Spleen (tissue), 7 donors: ENCODE results near the gene ZC3H6.

Experiments used
- POLR2A ChIP-seq, 3 donors: fragments of 450-650 bp; IDR thresholded peaks; one replicate each; pipeline ENCODE4 v1.5.1; 2017; ENCODE audit warnings: antibody characterized with exemption in 3 of 3, mild to moderate bottlenecking in 1 of 3
- POLR2AphosphoS5 ChIP-seq, 3 donors: sonication (generic); formaldehyde crosslinking; IDR thresholded peaks; one replicate each; pipeline ENCODE4 v1.5.1; 2017; ENCODE audit warnings: antibody characterized with exemption in 3 of 3
- TF ChIP-seq, protein P1 (sequence below), 11 experiments: fragments of 200-600 bp in 7 of 11; fragments of 450-650 bp in 4 of 11; sonication (generic) in 4 of 11; IDR thresholded peaks in 8 of 11; conservative IDR thresholded peaks in 3 of 11; 1 replicate in 7 of 11; 2 replicates in 4 of 11; pipeline versions ENCODE4 v1.4.0 to v1.8.0; 2016 to 2021; ENCODE audit warnings: antibody characterized with exemption in 11 of 11, inconsistent platforms in 4 of 11, mild to moderate bottlenecking in 1 of 11
- donor health status: DM: no; HTN: no; CAD: no; lungs with moderate emphysema.
- donor health status: DM: no; HTN: no; CAD: no.
- donor health status: DM: no; HTN: no; CAD: no.

DNA sequence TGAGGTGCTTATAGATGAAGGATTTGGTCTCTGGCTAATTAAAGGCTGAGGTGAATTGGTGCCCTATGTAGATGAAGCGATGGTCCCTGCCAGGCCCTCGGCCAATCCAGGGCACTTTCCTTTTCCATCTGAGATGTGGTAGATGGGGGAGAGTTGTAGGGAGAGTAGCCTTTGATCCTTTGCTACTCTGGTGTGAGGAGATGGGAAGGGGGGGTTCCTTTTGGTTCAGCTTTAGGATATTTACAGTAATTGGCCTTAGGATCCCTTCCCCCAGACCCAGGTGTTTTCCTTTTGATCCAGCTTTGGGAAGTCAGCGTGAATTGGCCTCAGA, 15.1 kb upstream of the ZC3H6 start:
- TF ChIP-seq, protein P1, sequence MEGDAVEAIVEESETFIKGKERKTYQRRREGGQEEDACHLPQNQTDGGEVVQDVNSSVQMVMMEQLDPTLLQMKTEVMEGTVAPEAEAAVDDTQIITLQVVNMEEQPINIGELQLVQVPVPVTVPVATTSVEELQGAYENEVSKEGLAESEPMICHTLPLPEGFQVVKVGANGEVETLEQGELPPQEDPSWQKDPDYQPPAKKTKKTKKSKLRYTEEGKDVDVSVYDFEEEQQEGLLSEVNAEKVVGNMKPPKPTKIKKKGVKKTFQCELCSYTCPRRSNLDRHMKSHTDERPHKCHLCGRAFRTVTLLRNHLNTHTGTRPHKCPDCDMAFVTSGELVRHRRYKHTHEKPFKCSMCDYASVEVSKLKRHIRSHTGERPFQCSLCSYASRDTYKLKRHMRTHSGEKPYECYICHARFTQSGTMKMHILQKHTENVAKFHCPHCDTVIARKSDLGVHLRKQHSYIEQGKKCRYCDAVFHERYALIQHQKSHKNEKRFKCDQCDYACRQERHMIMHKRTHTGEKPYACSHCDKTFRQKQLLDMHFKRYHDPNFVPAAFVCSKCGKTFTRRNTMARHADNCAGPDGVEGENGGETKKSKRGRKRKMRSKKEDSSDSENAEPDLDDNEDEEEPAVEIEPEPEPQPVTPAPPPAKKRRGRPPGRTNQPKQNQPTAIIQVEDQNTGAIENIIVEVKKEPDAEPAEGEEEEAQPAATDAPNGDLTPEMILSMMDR (IDR thresholded peaks at IDR 0.05 in 8 of 11, conservative IDR thresholded peaks at IDR 0.05 in 3 of 11): no peak
- TF ChIP-seq POLR2A (IDR thresholded peaks at IDR 0.05) (no peak), POLR2AphosphoS5 (IDR thresholded peaks at IDR 0.05) (no peak)
